Liver (tissue), 9 donors: ENCODE results near the gene RAB11FIP3. TPM values are rescaled to one million over a fixed set of nuclear protein-coding genes. Genes with fewer than 3 reads are reported as not detected.

Experiments
- DNase-seq: peaks from one replicate; pipeline ENCODE4 v3.0.0-alpha.2; 2017; ENCODE audit warnings: low spot score
- H3K27ac ChIP-seq, 2 donors: one replicate each; pipeline ENCODE4 v1.7.0; 2013; ENCODE audit warnings: inconsistent platforms in 2 of 2, low read length in 2 of 2, control low read depth in 1 of 2, low read depth in 1 of 2, mild to moderate bottlenecking in 1 of 2
- H3K27me3 ChIP-seq, 4 donors: one replicate each; pipeline versions ENCODE4 v1.6.1 to v1.7.0; 2013; ENCODE audit warnings: low read length in 3 of 4, inconsistent platforms in 1 of 4, mild to moderate bottlenecking in 1 of 4, moderate library complexity in 1 of 4; ENCODE audit not compliant: control insufficient read depth in 4 of 4, insufficient read depth in 4 of 4
- H3K36me3 ChIP-seq, 4 donors: one replicate each; pipeline versions ENCODE4 v1.6.1 to v1.7.0; 2013; ENCODE audit warnings: low read length in 3 of 4, mild to moderate bottlenecking in 3 of 4, low read depth in 1 of 4, moderate library complexity in 1 of 4; ENCODE audit not compliant: control insufficient read depth in 4 of 4, insufficient read depth in 3 of 4
- H3K4me1 ChIP-seq, 4 donors: one replicate each; pipeline versions ENCODE4 v1.6.1 to v1.7.0; 2013; ENCODE audit warnings: low read length in 3 of 4, mild to moderate bottlenecking in 3 of 4, moderate library complexity in 1 of 4; ENCODE audit not compliant: control insufficient read depth in 4 of 4, insufficient read depth in 4 of 4
- H3K4me3 ChIP-seq, 3 donors: one replicate each; pipeline versions ENCODE4 v1.6.1 to v1.7.0; 2013; ENCODE audit warnings: low read length in 3 of 3, control low read depth in 1 of 3, low read depth in 1 of 3, mild to moderate bottlenecking in 1 of 3
- H3K9ac ChIP-seq, 2 donors: one replicate each; pipeline ENCODE4 v1.7.0; 2013; ENCODE audit warnings: low read length in 2 of 2, mild to moderate bottlenecking in 2 of 2, moderate library complexity in 2 of 2, control low read depth in 1 of 2, low read depth in 1 of 2
- H3K9me3 ChIP-seq, 4 donors: one replicate each; pipeline versions ENCODE4 v1.6.1 to v1.7.0; 2013; ENCODE audit warnings: low read length in 3 of 4; ENCODE audit not compliant: control insufficient read depth in 4 of 4
- ATF3 ChIP-seq: IDR thresholded peaks from 2 replicates; pipeline ENCODE4 v1.6.1; 2016; ENCODE audit warnings: antibody characterized with exemption
- CTCF ChIP-seq: fragments of 150-350 bp; IDR thresholded peaks from 2 replicates; pipeline ENCODE4 v1.5.1; 2017; ENCODE audit warnings: improper control_type of control experiment, low read depth, low read length; ENCODE audit not compliant: missing input control
- EGR1 ChIP-seq, 2 donors: IDR thresholded peaks; 2 replicates each; pipeline ENCODE4 v1.6.1; 2016 to 2018; ENCODE audit warnings: antibody characterized with exemption in 2 of 2, low read depth in 2 of 2
- FOXA1 ChIP-seq: IDR thresholded peaks from 2 replicates; pipeline ENCODE4 v1.6.1; 2016; ENCODE audit warnings: antibody characterized with exemption
- FOXA2 ChIP-seq: IDR thresholded peaks from 2 replicates; pipeline ENCODE4 v1.6.1; 2016; ENCODE audit warnings: antibody characterized with exemption
- GABPA ChIP-seq, 2 donors: IDR thresholded peaks in 1 of 2; conservative IDR thresholded peaks in 1 of 2; 2 replicates each; pipeline ENCODE4 v1.6.1; 2016; ENCODE audit warnings: antibody characterized with exemption in 2 of 2, mild to moderate bottlenecking in 1 of 2, moderate library complexity in 1 of 2
- HNF4A ChIP-seq, 2 donors: conservative IDR thresholded peaks; 2 replicates each; pipeline ENCODE4 v1.6.1; 2016; ENCODE audit warnings: antibody characterized with exemption in 2 of 2, mild to moderate bottlenecking in 2 of 2
- HNF4G ChIP-seq: IDR thresholded peaks from 2 replicates; pipeline ENCODE4 v1.6.1; 2016; ENCODE audit warnings: antibody characterized with exemption
- JUND ChIP-seq, 2 donors: IDR thresholded peaks; 2 replicates each; pipeline ENCODE4 v1.6.1; 2016; ENCODE audit warnings: antibody characterized with exemption in 2 of 2
- NR2F2 ChIP-seq: IDR thresholded peaks from 2 replicates; pipeline ENCODE4 v1.6.1; 2016; ENCODE audit warnings: antibody characterized with exemption
- RAD21 ChIP-seq, 2 donors: IDR thresholded peaks; 2 replicates each; pipeline ENCODE4 v1.6.1; 2016; ENCODE audit warnings: antibody characterized with exemption in 2 of 2, mild to moderate bottlenecking in 2 of 2
- REST ChIP-seq: IDR thresholded peaks from 2 replicates; pipeline ENCODE4 v1.6.1; 2016; ENCODE audit warnings: antibody characterized with exemption, mild to moderate bottlenecking
- RXRA ChIP-seq, 2 donors: IDR thresholded peaks; 2 replicates each; pipeline ENCODE4 v1.6.1; 2017 to 2018; ENCODE audit warnings: antibody characterized with exemption in 2 of 2, mild to moderate bottlenecking in 1 of 2
- SP1 ChIP-seq: IDR thresholded peaks from 2 replicates; pipeline ENCODE4 v1.6.1; 2018; ENCODE audit warnings: antibody characterized with exemption, mild to moderate bottlenecking
- TAF1 ChIP-seq: conservative IDR thresholded peaks from 2 replicates; pipeline ENCODE4 v1.6.1; 2016; ENCODE audit warnings: antibody characterized with exemption, mild to moderate bottlenecking
- YY1 ChIP-seq: IDR thresholded peaks from 2 replicates; pipeline ENCODE4 v1.6.1; 2016; ENCODE audit warnings: antibody characterized with exemption, mild to moderate bottlenecking
- WGBS: extraction: QIAGEN DNeasy Blood & Tissue Kit; methylation state at CpG from one replicate; pipeline ENCODE4 v1.1.7; 2013; 5-methylcytosine and 5-hydroxymethylcytosine counted together
- polyA plus RNA-seq, 2 donors: library from polyadenylated mRNA; stranded (reverse) in 1 of 2; unstranded in 1 of 2; fragments of 200-250 nt in 1 of 2; fragments of >200 nt in 1 of 2; fragmentation: Nextera tagmentation in 1 of 2; extraction: Ambion mirVana in 1 of 2; gene quantifications; one replicate each; pipeline versions ENCODE4 v1.2.1 to v1.2.3, GENCODE V29; 2013 to 2015
- total RNA-seq, 2 donors: library from RNA; depleted of rRNA; stranded (reverse); fragments of >200 nt; gene quantifications; one replicate each; pipeline ENCODE4 v1.2.3, GENCODE V29; 2014
- TF ChIP-seq, protein P1 (sequence below): IDR thresholded peaks from 2 replicates; pipeline ENCODE4 v1.6.1; 2016; ENCODE audit warnings: antibody characterized with exemption
- TF ChIP-seq, protein P2 (sequence below): IDR thresholded peaks from 2 replicates; pipeline ENCODE4 v1.6.1; 2016; ENCODE audit warnings: antibody characterized with exemption
- donor health status: healthy.
- donor health status: healthy.
- donor health status: healthy.
- donor health status: healthy.
- donor health status: healthy.

Gene RAB11FIP3
- total and polyA plus RNA-seq, 4 donors, result 3.5 to 29.4 (median 15.7) TPM

DNA sequence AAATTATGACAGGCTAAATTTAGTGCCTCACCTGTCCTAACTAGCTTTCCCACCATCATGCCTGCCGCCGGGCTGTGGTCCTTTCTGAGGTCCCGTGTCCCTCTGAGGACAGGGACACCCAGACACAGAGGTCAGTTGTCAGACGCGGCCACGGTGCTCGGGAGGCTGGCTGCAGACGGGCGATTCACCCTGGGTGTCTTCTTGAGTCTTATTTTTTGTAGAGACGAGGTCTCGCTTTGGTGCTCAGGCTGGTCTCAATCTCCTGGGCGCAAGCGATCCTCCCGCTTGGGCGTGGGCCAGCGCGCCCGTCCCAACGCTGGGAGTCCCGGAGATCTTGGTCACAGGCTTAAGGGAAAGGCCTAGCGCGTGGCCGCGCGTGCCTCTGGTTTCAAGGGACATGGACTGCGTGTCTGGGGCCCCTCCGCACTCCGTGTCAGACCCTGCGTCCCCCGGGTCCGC lies 797 bp upstream of the RAB11FIP3 start:
- no peaks in the 10 kb centered on the region for H3K27me3 ChIP-seq
- no peaks in the 10 kb centered on the region for H3K36me3 ChIP-seq
- no peaks in the 10 kb centered on the region for H3K9me3 ChIP-seq
- peak overlapping the region; percentile 64 to 88 (median 81) for H3K4me3 ChIP-seq
- 11% methylated on average over 31 of the region's 31 CpGs for WGBS
- H3K4me1 ChIP-seq, result peaks cover 5 to 25% (median 19%) of the 10 kb centered on the region in 4 donors
- TF ChIP-seq FOXA2 (no peak), CTCF (no peak), REST (no peak), YY1 (no peak), HNF4G (no peak), GABPA (IDR thresholded peaks at IDR 0.05 in 1 of 2, conservative IDR thresholded peaks at IDR 0.05 in 1 of 2) (no peak), SP1 (no peak), HNF4A (conservative IDR thresholded peaks at IDR 0.05) (no peak), FOXA1 (no peak), NR2F2 (no peak), ATF3 (no peak)
- TF ChIP-seq, protein P1, sequence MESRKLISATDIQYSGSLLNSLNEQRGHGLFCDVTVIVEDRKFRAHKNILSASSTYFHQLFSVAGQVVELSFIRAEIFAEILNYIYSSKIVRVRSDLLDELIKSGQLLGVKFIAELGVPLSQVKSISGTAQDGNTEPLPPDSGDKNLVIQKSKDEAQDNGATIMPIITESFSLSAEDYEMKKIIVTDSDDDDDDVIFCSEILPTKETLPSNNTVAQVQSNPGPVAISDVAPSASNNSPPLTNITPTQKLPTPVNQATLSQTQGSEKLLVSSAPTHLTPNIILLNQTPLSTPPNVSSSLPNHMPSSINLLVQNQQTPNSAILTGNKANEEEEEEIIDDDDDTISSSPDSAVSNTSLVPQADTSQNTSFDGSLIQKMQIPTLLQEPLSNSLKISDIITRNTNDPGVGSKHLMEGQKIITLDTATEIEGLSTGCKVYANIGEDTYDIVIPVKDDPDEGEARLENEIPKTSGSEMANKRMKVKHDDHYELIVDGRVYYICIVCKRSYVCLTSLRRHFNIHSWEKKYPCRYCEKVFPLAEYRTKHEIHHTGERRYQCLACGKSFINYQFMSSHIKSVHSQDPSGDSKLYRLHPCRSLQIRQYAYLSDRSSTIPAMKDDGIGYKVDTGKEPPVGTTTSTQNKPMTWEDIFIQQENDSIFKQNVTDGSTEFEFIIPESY, result no peak
- TF ChIP-seq, protein P2, sequence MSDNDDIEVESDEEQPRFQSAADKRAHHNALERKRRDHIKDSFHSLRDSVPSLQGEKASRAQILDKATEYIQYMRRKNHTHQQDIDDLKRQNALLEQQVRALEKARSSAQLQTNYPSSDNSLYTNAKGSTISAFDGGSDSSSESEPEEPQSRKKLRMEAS, result no peak
- H3K9ac ChIP-seq, result peak overlapping the region; percentile 70 to 78
- DNase-seq, result peak; percentile 51
- peak overlapping the region; percentile 93 to 95 for H3K27ac ChIP-seq

- peaks cover 5 to 25% (median 19%) of the 10 kb centered on the region in 4 donors for H3K4me1 ChIP-seq
- WGBS, result under 1% methylated on average over 63 of the region's 63 CpGs
- no peak overlapping the region for H3K9ac ChIP-seq
- H3K27me3 ChIP-seq, result no peaks in the 10 kb centered on the region
- H3K36me3 ChIP-seq, result no peaks in the 10 kb centered on the region
- peak overlapping the region in 1 of 2 donors; percentile 93 for H3K27ac ChIP-seq
- TF ChIP-seq GABPA (IDR thresholded peaks at IDR 0.05 in 1 of 2, conservative IDR thresholded peaks at IDR 0.05 in 1 of 2), result no peak
- TF ChIP-seq FOXA1, result no peak
- TF ChIP-seq FOXA2, result no peak
- no peak for TF ChIP-seq RXRA (IDR thresholded peaks at IDR 0.05)
- TF ChIP-seq NR2F2, result no peak
- TF ChIP-seq EGR1 (IDR thresholded peaks at IDR 0.05; ENCODE audit: low read depth in 2 of 2), result no peak
- no peak for TF ChIP-seq HNF4G
- TF ChIP-seq RAD21 (IDR thresholded peaks at IDR 0.05), result no peak
- no peak for TF ChIP-seq SP1
- no peak for TF ChIP-seq TAF1
- TF ChIP-seq YY1, result no peak
- TF ChIP-seq ATF3, result no peak
- no peak for TF ChIP-seq HNF4A (conservative IDR thresholded peaks at IDR 0.05)
- TF ChIP-seq JUND (IDR thresholded peaks at IDR 0.05), result no peak
- no peaks in the 10 kb centered on the region for H3K9me3 ChIP-seq
- DNase-seq, result no peak
- H3K4me3 ChIP-seq, result peak overlapping the region in 2 of 3 donors; percentile 28 to 88
Observed at GRCh38 chr16:425740-426114, 278 bp downstream of the RAB11FIP3 start.
